ENCODE data around the gene ERO1B. TPM values are rescaled to one million over a fixed set of nuclear protein-coding genes. Genes with fewer than 3 reads are reported as not detected.
"Not testable (repeated sequence)": the region's sequence is repeated elsewhere in the genome, so short reads cannot be mapped to it uniquely, and the experiment has no call there.

ERO1B gene, protein sequence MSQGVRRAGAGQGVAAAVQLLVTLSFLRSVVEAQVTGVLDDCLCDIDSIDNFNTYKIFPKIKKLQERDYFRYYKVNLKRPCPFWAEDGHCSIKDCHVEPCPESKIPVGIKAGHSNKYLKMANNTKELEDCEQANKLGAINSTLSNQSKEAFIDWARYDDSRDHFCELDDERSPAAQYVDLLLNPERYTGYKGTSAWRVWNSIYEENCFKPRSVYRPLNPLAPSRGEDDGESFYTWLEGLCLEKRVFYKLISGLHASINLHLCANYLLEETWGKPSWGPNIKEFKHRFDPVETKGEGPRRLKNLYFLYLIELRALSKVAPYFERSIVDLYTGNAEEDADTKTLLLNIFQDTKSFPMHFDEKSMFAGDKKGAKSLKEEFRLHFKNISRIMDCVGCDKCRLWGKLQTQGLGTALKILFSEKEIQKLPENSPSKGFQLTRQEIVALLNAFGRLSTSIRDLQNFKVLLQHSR
- 8.2 and 11.3 TPM in 2 replicates for total RNA-seq

DNA sequence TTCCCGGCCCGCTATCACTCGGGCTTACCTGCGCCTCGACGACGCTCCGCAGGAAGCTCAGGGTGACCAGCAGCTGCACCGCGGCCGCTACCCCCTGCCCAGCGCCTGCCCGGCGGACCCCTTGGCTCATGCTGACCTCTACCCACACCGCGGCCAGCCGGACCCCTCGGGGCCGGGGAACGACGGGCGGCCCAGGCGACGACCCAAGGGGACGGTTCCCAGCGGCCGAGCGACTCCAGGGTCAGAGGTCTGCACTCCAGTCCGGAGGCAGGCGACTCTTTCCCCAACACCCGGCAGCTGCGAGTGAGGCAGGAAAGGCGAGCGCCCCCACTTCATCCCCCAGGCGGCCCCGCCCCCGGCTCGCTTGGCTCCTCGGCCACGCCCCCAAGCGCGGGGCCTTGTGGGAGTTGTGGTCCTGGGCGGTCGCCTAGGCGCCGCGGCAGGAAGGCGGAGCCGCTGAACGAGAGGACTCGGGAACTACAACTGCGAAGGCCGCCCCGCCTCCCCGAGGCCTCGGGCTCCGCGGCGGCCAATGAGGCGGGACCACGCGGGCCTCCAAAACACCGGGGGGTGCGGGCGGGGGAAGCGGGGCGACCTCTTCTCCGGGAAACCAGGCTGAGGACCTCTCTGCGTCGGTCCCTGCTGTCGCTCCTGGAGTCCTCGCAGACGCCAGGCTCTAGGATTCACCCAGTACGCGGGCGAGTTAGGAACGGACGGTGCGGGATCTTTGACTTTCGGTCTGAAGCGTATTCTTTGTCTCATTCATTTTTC is at the start of gene ERO1B:
ERO1B (minus strand) TSS at position 305 of the 771 bp plus-strand sequence; CDS start at position 130, 175 bp downstream.
- DNase-seq (ENCODE audit: low read depth) = peak; percentile 87

DNA sequence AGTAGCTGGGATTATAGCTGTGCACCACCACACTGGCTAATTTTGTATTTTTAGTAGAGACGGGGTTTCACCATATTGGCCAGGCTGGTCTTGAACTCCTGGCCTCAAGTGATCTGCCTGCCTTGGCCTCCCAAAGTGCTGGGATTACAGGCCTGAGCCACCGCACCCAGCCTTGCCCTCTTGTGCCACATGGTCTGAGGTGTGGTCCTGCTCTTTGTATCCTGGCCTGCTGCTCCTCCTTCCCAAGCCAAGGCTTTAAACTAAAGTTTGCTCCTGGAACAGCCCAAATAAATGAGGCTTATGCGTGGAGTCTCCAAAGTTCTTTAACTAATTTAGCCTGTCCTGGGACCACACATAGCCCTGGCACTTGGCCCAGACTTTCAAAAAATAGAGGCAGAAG is 49.7 kb upstream of the ERO1B start:
- not testable (repeated sequence) for DNase-seq (ENCODE audit: low read depth)

DNA sequence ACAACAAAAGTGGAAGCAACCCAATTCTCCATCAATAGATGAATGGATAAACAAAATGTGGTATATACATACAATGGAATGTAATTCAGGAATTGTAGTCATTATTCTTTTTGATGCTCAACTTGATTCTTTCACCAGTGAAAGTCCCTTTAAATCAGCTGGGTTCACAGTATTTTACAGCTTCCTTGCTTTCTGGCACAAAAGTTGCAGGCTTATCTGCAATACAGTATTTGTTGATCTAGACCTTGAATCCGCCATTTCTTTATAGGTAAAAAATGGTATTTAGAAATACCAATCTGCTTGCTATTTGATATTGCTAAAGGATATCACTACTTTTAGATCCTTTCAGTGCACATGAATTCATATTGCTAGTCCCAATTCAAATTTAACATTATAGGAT is 44.7 kb upstream of the ERO1B start:
- no peak for DNase-seq (ENCODE audit: low read depth)

DNA sequence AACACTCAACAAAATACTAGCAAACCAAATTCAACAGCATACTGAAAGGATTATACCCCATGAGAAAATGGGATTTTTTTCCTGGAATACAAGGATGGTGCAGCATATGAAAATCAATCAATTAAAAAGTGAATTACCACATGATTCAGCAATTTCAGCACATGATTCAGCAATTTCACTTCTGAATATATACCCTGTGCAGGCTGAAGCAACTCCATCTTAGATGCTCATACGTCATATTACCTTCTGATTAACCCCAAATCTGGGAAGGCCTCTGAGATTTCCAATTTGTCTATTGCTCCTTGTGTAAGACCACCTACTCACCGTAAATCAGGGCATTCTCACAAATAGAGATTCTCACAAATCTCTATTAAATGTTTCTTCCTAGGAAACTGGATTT is 43.8 kb upstream of the ERO1B start:
- DNase-seq (ENCODE audit: low read depth) = no peak

DNA sequence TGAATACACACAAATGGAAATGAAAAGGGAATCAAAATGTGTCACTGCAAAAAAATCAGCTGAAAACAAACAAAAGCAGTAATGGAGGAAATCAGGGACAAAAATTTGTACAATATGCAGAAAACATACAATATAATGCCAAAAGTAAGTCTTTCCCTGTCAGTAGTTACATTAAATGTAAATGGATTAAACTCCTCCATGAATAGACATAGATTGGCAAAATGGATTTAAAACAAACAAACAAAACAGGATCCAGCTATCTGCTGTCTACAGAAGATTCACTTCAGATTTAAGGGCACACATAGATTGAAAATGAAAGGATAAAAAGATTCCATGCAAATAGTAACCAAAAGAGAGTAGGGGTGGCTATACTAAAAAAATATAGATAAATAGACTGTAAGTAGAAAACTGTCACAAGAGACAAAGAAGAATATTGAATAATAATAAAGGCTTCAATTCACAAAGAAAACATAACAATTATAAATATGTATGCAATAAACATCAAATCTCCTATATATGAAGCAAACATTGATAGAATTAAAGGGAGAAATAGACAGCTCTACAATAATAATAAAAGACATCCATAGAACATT is 42.2 kb upstream of the ERO1B start:
- no peak for DNase-seq (ENCODE audit: low read depth)

DNA sequence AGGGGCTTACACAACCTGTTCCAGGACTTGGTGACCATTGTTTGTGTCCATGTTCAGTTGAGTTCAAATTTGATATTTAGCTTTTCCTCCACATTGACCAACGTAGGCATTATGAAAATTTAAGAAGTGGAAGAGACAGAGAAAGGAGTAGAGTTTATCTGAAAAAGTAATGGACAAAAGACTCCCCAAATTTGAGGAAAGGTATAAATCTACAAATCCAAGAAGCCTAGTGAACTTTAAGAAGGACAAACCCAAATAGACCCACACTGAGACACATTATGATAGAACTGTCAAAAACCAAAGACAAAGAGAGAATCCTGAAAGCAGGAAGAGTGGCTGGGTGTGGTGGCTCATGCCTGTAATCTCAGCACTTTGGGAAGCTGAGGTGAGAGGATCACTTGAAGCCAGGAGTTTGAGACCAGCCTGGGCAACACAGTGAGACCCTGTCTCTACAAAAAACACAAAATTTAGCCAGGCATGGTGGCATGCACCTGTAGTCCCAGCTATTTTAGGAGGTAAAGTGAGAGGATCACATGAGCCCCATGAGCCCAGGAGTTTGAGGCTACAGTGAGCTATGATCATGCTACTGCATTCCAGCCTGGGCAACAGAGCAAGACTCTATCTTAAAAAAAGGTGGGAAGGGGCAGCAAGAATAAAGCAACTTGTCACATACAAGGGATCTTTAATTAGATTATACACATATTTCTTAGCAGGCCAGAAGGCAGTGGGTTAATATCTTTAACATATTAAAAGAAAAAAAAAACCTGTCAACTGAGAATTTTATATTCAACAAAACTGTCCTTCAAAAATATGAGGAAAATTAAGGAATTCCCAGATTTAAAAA is 41.0 kb upstream of the ERO1B start:
- no peak for DNase-seq (ENCODE audit: low read depth)

DNA sequence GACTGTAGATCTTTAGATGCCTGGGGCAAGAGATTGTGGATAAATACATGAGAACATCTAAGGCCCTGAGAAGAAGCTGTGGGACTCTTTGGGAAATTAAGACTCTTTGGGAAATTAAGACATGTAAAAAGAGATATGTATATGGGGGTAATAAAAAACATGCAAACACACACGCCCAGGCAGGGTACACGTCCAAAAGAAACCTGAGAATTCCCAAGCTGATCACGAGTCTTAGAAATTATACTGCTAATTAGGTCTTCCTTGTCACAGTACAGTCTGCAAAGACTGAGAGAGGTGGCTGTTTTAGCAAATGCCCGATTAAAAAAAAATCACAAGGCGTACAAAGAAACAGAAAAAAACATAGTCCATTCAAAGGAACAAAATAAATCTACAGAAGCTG is 39.3 kb upstream of the ERO1B start:
- DNase-seq (ENCODE audit: low read depth) = no peak

DNA sequence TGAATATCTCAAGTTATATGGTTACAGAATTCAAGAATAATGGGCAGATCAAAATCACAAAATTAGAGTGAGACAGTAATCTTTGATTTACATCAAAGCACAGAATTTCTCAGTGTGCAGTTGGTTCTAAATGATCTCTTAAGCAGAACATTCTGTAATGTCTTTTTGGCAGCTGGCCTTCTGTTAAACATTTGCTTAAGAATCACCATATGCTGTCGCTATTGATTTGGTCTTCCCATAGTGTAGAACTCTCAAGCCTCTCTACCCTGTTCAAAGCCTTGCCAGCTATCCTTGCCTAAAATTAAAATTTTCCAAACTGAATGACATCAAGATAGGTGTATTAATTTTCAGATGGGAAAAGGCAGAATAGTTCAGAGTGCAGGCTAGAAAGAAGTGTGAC is 38.9 kb upstream of the ERO1B start:
- DNase-seq (ENCODE audit: low read depth) = no peak

DNA sequence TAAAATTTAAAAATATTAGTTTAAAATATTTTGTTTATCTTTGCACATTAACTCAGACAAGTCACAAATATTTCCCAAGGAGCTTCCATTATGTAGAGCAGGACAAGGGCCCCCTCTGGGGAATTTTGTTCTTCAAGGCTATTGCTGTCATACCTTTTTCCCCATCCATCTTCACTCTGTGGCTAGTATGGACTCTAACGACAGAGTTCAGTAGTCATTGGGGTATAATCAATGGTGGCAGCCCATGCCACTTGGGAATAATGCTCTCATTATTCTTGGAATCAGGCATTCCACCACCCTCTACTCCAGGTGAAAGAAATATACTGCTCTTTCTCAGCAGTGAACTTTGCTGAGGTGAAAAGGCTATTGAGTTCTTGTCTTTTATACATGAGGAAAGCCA is 38.5 kb upstream of the ERO1B start:
- DNase-seq (ENCODE audit: low read depth) = no peak

DNA sequence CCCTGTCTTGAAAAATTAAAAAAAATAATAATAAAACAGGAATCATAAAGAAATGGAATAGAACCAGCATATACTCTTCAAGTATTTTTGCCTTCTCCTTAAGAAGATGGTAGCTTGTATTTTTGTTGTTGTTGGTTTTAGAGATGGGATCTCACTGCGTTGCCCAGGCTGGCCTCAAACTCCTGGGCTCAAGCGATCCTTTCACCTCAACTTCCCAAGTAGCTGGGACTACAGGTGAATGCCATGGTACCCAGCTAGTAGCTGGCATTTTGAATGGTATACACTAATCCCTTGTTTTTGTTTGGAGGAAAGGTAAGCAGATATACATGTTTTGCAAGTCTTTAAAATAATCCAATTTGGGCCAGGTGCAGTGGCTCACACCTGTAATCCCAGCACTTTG is 34.7 kb upstream of the ERO1B start:
- no peak for DNase-seq (ENCODE audit: low read depth)

DNA sequence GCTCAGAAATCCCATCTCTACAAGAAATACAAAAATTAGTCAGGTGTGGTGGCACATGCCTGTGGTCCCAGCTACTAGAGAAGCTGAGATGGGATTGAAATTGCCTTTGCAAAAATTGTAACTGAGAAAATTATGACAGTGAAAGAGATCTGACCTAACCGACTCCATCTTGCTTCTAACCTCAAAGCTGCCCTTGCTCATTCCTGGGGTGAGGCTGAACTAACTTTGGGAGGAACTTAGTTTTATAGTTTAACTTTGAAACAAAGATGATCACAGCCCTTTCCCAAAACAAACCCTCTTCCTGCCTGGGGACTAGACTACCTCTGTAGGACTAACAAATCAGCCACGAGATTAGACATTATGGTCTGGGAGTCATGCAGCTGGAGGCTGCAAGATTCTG is 33.8 kb upstream of the ERO1B start:
- no peak for DNase-seq (ENCODE audit: low read depth)

DNA sequence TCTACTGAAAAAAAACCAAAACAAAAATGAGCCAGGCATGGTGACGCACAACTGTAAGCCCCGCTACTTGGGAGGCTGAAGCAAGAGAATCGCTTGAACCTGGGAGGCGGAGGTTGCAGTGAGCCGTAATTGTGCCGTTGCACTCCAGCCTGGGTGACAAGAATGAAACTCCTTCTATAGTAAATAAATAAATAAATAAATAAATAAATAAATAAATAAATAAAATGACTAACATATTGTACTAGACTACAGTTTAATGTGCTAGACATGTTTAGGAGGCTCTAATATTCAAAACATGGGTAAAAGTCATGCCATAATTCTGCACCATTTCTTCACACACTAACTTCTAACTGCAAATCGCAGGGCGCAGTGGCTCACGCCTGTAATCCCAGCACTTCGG is 33.3 kb upstream of the ERO1B start:
- DNase-seq (ENCODE audit: low read depth) = no peak

DNA sequence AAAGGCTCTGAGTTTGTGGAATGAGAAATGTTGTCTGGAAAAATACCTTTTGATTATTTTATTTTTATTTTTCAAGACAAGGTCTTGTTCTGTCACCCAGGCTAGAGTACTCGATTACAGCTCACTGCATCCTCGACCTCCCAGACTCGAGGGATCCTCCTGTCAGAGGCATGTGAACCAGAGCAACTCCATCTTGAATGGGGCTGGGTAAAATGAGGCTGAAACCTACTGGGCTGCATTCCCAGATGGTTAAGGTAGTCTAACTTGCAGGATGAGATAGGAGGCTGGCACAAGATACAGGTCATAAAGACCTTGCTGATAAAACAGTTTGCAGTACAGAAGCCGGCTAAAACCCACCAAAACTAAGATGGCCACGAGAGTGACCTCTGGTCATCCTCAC is 32.3 kb upstream of the ERO1B start:
- not testable (repeated sequence) for DNase-seq (ENCODE audit: low read depth)

DNA sequence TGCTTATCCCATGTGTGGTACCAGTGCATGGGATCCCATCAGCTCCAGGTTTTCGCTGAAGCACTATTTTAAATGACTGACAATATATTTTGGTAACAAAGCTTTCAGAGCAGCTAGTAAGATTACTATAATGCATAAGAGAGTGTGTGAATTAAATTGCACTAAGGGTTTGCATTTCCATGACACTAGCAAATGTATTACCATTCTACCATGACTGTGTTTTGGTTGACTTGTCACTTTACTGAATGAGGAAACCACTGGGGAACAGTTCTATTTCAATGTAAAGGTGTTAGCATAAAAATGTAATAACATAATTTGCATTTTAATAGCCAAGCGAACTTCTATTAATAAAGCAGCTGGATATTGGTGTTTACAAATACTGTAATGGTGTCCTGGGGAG is 31.7 kb upstream of the ERO1B start:
- no peak for DNase-seq (ENCODE audit: low read depth)

DNA sequence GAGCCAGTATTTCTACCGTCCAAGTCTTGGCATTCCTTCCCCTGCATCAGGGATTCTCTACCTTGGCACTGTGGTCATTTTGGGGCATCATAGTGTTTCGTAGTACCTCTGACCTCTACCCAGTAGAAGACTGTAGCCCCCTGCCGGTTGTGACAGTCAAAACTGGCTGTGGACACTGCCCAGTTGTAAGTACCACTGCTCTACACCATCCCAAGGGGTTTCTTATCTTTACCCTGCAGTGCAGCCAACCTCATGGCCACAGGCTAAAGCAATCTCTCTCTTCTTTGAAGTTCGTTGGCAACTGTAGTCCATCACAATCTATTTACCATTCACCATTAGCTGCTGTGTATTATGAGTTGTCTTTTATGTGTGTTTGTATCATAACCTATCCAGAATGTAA is 29.3 kb upstream of the ERO1B start:
- no peak for DNase-seq (ENCODE audit: low read depth)

DNA sequence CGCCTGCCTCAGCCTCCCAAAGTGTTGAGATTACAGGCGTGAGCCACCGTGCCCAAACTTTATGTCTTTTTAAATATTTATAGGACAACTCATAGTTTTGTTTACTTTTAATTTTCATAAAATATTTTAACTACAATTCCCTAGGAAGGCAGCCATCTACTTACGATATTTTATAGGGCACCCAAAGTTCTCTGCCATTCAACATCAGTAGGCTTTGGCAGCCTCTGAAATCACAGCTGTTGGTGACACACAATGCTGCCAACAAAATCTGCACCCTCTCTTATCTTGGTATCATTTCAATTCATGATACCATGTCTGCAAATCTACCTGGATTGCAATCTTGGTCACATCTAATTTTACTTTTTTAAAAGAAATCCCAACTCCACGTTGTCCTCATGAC is 27.1 kb upstream of the ERO1B start:
- no peak for DNase-seq (ENCODE audit: low read depth)

DNA sequence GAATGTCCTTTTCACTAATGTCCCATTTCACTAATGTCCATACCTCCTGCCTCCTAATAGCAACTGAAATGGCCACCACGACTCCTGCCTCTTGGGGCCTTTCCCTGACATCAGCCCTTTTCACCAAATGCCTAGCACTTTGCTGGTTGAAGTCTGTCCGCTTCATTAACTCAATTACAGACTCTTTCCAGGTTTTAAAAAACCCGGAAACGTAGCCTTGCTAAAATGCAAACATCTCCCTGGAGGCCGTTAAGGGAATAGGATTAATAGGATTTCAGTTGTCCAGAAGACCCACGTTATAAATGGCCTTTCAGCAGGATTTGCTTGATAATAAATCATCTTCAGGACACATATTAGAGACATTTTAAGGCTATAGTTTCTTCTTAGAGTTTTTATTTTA is 25.7 kb upstream of the ERO1B start:
- no peak for DNase-seq (ENCODE audit: low read depth)

DNA sequence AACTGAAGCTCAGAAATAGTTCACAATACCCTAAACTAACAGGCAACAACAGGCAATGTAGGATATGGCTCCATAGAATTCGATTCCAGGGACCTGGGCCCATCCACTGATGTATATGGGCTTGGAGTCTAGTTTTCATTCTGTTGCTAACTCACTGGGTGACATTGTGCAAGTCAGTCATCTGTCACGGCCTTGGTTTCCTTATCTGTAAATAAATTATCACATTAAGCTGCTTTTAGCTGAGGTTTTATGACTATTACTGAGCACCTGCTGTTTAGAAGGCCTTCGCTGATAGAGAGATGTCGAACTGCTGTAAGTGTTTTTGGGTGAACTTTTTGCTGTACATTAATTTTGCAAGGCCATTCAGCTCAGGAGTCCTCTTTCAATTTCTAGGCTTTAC is 22.9 kb upstream of the ERO1B start:
- no peak for DNase-seq (ENCODE audit: low read depth)

DNA sequence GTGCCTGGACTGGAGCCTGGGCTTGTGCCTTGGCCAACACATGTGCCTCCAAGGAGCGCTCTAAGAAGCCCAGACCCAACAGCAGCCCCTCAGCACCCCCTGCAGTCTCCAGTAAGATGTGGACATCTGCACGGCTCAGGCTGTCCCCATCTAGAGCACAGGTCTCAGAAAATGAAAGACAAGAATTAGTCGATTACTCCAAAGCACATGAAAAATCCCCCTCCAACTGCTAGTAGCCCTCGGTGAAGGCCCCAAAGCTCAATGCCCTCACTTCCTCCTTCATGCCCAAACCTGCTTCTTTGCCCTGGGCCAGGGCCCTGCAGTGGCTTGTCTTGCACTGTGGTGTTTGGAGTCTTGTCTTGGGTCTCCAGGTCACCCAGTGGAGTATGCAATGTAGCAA is 21.9 kb upstream of the ERO1B start:
- no peak for DNase-seq (ENCODE audit: low read depth)

DNA sequence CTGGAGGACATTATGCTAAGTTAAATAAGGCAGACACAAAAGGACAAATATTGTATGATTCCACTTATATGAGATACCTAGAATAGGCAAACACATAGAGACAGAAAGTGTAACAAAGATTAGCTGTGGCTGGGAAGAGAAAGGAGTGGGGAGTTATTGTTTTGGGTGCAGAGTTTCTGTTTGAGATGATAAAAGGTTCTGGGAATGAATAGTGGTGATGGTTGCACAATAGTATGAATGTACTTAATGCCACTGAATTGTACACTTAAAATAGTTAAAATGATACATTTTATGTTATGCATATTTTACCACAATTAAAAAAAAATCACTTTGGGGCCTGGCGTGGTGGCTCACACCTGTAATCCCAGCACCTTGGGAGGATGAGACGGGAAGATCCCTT is 21.2 kb upstream of the ERO1B start:
- DNase-seq (ENCODE audit: low read depth) = no peak

DNA sequence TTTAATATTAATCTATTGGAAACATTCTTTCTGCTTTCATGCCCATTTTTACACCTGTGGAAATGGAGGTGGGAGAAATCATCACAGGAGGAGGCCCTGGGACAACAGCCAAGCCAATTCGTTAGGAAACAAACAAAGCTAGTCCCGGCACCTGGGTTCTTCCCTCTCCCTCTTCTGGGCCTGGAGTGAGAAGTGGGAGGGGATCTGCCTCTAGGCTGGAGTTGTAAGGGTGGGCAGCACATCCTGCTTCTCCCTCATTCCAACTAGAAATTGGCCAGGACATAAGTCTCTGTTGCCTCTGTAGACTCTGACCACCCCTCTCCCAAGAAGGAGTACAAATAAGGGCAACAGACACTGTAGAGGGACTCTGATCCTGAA is 20.2 kb upstream of the ERO1B start:
- no peak for DNase-seq (ENCODE audit: low read depth)
